HAP-1 (cell line): ENCODE measurements around the gene BCR.

Experiments used
- DNase-seq, 2 experiments: peaks; one replicate each; pipeline ENCODE4 v3.0.0-alpha.2; 2016 to 2020; ENCODE audit warnings: low spot score in 2 of 2
- H3K27me3 ChIP-seq: fragments of 250-450 bp; sonication (Bioruptor Pico); 2 replicates; pipeline ENCODE4 v1.5.1; 2020; ENCODE audit warnings: low read depth, mild to moderate bottlenecking, moderate library complexity
- H3K36me3 ChIP-seq: fragments of 250-450 bp; sonication (Bioruptor Pico); replicated peaks from 2 replicates; pipeline ENCODE4 v1.5.1; 2020; ENCODE audit warnings: mild to moderate bottlenecking
- H3K4me1 ChIP-seq: fragments of 250-450 bp; sonication (Bioruptor Pico); 2 replicates; pipeline ENCODE4 v1.5.1; 2020; ENCODE audit warnings: mild to moderate bottlenecking
- H3K4me3 ChIP-seq: fragments of 250-450 bp; sonication (Bioruptor Pico); 2 replicates; pipeline ENCODE4 v1.5.1; 2020; ENCODE audit warnings: mild to moderate bottlenecking, moderate library complexity
- H3K9me3 ChIP-seq: fragments of 250-450 bp; sonication (Bioruptor Pico); 2 replicates; pipeline ENCODE4 v1.5.1; 2020; ENCODE audit warnings: mild to moderate bottlenecking, moderate library complexity
- in situ Hi-C: fragments of 300-500 bp; cut with MboI; formaldehyde crosslinking; loops from 3 replicates; pipeline ENCODE4 v1.14.3; 2020; ENCODE audit warnings: low sequenced_read_pairs, inconsistent platforms, mixed read lengths

BCR gene

GRCh38 chr22:23224846-23225245 is 44.5 kb downstream of the BCR start:
- Histone ChIP-seq H3K4me3 (no peak overlapping the region), H3K4me1 (no peaks in the 10 kb centered on the region), H3K36me3 (no peaks in the 10 kb centered on the region), H3K9me3 (no peaks in the 10 kb centered on the region), H3K27me3 (no peaks in the 10 kb centered on the region)
- DNase-seq: no peak
- in situ Hi-C loops: no loop called here

GRCh38 chr22:23225337-23225723 is 45.0 kb downstream of the BCR start:
- no peaks in the 10 kb centered on the region for H3K4me1 ChIP-seq
- H3K4me3 ChIP-seq: no peak overlapping the region
- H3K36me3 ChIP-seq: no peaks in the 10 kb centered on the region
- H3K27me3 ChIP-seq: no peaks in the 10 kb centered on the region
- in situ Hi-C loops: no loop called here
- DNase-seq: no peak
- H3K9me3 ChIP-seq: no peaks in the 10 kb centered on the region

- in situ Hi-C loops: no loop called here
- Histone ChIP-seq H3K4me3 (no peak overlapping the region), H3K36me3 (no peaks in the 10 kb centered on the region), H3K9me3 (no peaks in the 10 kb centered on the region), H3K27me3 (no peaks in the 10 kb centered on the region), H3K4me1 (no peaks in the 10 kb centered on the region)
- no peak for DNase-seq
Measured at GRCh38 chr22:23225724-23226496, 45.6 kb downstream of the BCR start.

GRCh38 chr22:23226497-23226850 is 46.2 kb downstream of the BCR start:
- H3K36me3 ChIP-seq: no peaks in the 10 kb centered on the region
- in situ Hi-C loops: no loop called here

GRCh38 chr22:23227380-23227779 is 47.1 kb downstream of the BCR start:
- DNase-seq: no peak
- in situ Hi-C loops: no loop called here
- no peaks in the 10 kb centered on the region for H3K4me1 ChIP-seq

More at GRCh38 chr22:23226497-23226850, 46.2 kb downstream of the BCR start:
- Histone ChIP-seq H3K9me3 (no peaks in the 10 kb centered on the region), H3K27me3 (no peaks in the 10 kb centered on the region), H3K4me3 (no peak overlapping the region), H3K4me1 (no peaks in the 10 kb centered on the region)
- DNase-seq: no peak

GRCh38 chr22:23228503-23228902 is 48.2 kb downstream of the BCR start:
- Histone ChIP-seq H3K4me3 (no peak overlapping the region), H3K9me3 (no peaks in the 10 kb centered on the region), H3K4me1 (no peaks in the 10 kb centered on the region), H3K36me3 (no peaks in the 10 kb centered on the region), H3K27me3 (no peaks in the 10 kb centered on the region)
- in situ Hi-C loops: no loop called here
- DNase-seq: no peak

More at GRCh38 chr22:23227380-23227779, 47.1 kb downstream of the BCR start:
- Histone ChIP-seq H3K4me3 (no peak overlapping the region), H3K36me3 (no peaks in the 10 kb centered on the region), H3K9me3 (no peaks in the 10 kb centered on the region), H3K27me3 (no peaks in the 10 kb centered on the region)

GRCh38 chr22:23229646-23230045 is 49.3 kb downstream of the BCR start:
- in situ Hi-C loops: no loop called here
- Histone ChIP-seq H3K4me3 (no peak overlapping the region), H3K4me1 (no peaks in the 10 kb centered on the region)

GRCh38 chr22:23230348-23231068 is 50.2 kb downstream of the BCR start:
- Histone ChIP-seq H3K27me3 (no peaks in the 10 kb centered on the region), H3K36me3 (no peaks in the 10 kb centered on the region), H3K9me3 (no peaks in the 10 kb centered on the region), H3K4me3 (no peak overlapping the region), H3K4me1 (no peaks in the 10 kb centered on the region)
- in situ Hi-C loops: no loop called here
- DNase-seq: no peak

More at GRCh38 chr22:23229646-23230045, 49.3 kb downstream of the BCR start:
- Histone ChIP-seq H3K9me3 (no peaks in the 10 kb centered on the region), H3K27me3 (no peaks in the 10 kb centered on the region), H3K36me3 (no peaks in the 10 kb centered on the region)
- DNase-seq: no peak

- no peaks in the 10 kb centered on the region for H3K4me1 ChIP-seq
- DNase-seq: no peak
- H3K36me3 ChIP-seq: no peaks in the 10 kb centered on the region
- in situ Hi-C loops: no loop called here
- no peaks in the 10 kb centered on the region for H3K27me3 ChIP-seq
- H3K9me3 ChIP-seq: no peaks in the 10 kb centered on the region
- no peak overlapping the region for H3K4me3 ChIP-seq
Measured at GRCh38 chr22:23231471-23232093, 51.3 kb downstream of the BCR start.

- Histone ChIP-seq H3K36me3 (no peaks in the 10 kb centered on the region), H3K9me3 (no peaks in the 10 kb centered on the region), H3K4me3 (no peak overlapping the region), H3K4me1 (no peaks in the 10 kb centered on the region), H3K27me3 (no peaks in the 10 kb centered on the region)
- in situ Hi-C loops: no loop called here
- no peak for DNase-seq
Measured at GRCh38 chr22:23232094-23232905, 52.0 kb downstream of the BCR start.

GRCh38 chr22:23233084-23233531 is 52.8 kb downstream of the BCR start:
- DNase-seq: no peak
- H3K4me3 ChIP-seq: no peak overlapping the region
- H3K36me3 ChIP-seq: no peaks in the 10 kb centered on the region
- H3K9me3 ChIP-seq: no peaks in the 10 kb centered on the region
- in situ Hi-C loops: no loop called here
- H3K4me1 ChIP-seq: no peaks in the 10 kb centered on the region
- no peaks in the 10 kb centered on the region for H3K27me3 ChIP-seq

GRCh38 chr22:23233752-23234408 is 53.6 kb downstream of the BCR start:
- Histone ChIP-seq H3K9me3 (no peaks in the 10 kb centered on the region), H3K4me3 (no peak overlapping the region), H3K36me3 (no peaks in the 10 kb centered on the region), H3K27me3 (no peaks in the 10 kb centered on the region), H3K4me1 (no peaks in the 10 kb centered on the region)
- in situ Hi-C loops: no loop called here
- no peak for DNase-seq
